Measurements from ENCODE around the gene ZNF628.

The ZNF628 gene

DNA sequence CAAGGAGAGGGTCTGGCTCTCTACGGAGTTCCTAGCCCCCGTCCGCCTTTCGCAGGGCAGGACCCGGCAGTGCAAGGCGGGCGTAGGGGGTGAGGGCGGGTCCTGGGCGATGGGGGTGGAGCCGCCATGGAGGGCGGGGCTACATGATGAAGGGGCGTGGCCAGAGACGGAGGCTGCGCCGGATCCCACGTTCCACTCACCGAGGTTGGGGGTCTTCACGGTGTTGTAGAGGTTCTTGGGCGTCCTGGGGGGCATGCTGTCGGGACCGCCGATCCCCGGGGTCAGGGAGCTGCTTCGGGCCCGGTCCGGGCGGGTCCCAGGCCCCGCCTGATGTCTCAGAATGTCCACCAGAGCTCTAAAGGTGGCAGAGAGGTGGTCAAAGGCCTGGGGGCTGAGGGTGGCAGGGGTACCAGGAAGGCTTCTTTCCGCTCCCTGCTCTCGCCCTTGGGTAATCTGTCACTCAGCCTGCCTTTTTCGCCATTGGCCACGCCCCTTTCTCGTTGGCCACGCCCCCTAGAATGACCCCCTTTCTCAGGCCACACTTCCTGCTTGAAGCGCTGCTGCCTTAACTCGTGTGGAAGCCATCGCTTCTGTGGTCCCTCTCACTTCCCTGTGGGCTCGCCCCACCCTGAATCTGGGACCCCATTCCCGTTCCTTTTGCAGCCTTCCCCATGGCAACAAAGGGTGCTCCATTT lies 35.9 kb upstream of the ZNF628 start (continued):
- TF ChIP-seq, protein P1, sequence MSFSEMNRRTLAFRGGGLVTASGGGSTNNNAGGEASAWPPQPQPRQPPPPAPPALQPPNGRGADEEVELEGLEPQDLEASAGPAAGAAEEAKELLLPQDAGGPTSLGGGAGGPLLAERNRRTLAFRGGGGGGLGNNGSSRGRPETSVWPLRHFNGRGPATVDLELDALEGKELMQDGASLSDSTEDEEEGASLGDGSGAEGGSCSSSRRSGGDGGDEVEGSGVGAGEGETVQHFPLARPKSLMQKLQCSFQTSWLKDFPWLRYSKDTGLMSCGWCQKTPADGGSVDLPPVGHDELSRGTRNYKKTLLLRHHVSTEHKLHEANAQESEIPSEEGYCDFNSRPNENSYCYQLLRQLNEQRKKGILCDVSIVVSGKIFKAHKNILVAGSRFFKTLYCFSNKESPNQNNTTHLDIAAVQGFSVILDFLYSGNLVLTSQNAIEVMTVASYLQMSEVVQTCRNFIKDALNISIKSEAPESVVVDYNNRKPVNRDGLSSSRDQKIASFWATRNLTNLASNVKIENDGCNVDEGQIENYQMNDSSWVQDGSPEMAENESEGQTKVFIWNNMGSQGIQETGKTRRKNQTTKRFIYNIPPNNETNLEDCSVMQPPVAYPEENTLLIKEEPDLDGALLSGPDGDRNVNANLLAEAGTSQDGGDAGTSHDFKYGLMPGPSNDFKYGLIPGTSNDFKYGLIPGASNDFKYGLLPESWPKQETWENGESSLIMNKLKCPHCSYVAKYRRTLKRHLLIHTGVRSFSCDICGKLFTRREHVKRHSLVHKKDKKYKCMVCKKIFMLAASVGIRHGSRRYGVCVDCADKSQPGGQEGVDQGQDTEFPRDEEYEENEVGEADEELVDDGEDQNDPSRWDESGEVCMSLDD (tag by site-specific recombination; IDR thresholded peaks at IDR 0.05), result no peak
- TF ChIP-seq ZFP37 (tag by site-specific recombination; IDR thresholded peaks at IDR 0.05) (no peak), ZXDB (tag by site-specific recombination; IDR thresholded peaks at IDR 0.05) (no peak), SP2 (tag by site-specific recombination; IDR thresholded peaks at IDR 0.05) (peak; percentile 51), SALL2 (tag by site-specific recombination; IDR thresholded peaks at IDR 0.05; ENCODE audit: borderline replicate concordance) (no peak), HOXC10 (CRISPR knock-in tag; IDR thresholded peaks at IDR 0.05) (no peak), ZBTB48 (tag by site-specific recombination; IDR thresholded peaks at IDR 0.05) (no peak), ZNF394 (tag by site-specific recombination; IDR thresholded peaks at IDR 0.05; ENCODE audit: borderline replicate concordance) (no peak), ZNF560 (tag by site-specific recombination; IDR thresholded peaks at IDR 0.05; ENCODE audit: borderline replicate concordance) (no peak), ZNF530 (tag by site-specific recombination; IDR thresholded peaks at IDR 0.05; ENCODE audit: low read depth) (no peak), GLIS2 (tag by site-specific recombination; IDR thresholded peaks at IDR 0.05) (0 out of 2 replicates have a peak, but pooled peaks have one; percentile 8), KLF16 (tag by site-specific recombination; IDR thresholded peaks at IDR 0.05) (no peak), ZNF112 (tag by site-specific recombination; IDR thresholded peaks at IDR 0.05) (no peak), KLF9 (tag by site-specific recombination; IDR thresholded peaks at IDR 0.05; ENCODE audit: low read depth) (peak; percentile 88), ZNF670 (tag by site-specific recombination; IDR thresholded peaks at IDR 0.05; ENCODE audit: low read depth) (no peak), ZSCAN30 (tag by site-specific recombination; IDR thresholded peaks at IDR 0.05) (no peak)
- TF ChIP-seq, protein P2, sequence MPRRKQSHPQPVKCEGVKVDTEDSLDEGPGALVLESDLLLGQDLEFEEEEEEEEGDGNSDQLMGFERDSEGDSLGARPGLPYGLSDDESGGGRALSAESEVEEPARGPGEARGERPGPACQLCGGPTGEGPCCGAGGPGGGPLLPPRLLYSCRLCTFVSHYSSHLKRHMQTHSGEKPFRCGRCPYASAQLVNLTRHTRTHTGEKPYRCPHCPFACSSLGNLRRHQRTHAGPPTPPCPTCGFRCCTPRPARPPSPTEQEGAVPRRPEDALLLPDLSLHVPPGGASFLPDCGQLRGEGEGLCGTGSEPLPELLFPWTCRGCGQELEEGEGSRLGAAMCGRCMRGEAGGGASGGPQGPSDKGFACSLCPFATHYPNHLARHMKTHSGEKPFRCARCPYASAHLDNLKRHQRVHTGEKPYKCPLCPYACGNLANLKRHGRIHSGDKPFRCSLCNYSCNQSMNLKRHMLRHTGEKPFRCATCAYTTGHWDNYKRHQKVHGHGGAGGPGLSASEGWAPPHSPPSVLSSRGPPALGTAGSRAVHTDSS (tag by site-specific recombination; IDR thresholded peaks at IDR 0.05), result no peak
- TF ChIP-seq, protein P3, sequence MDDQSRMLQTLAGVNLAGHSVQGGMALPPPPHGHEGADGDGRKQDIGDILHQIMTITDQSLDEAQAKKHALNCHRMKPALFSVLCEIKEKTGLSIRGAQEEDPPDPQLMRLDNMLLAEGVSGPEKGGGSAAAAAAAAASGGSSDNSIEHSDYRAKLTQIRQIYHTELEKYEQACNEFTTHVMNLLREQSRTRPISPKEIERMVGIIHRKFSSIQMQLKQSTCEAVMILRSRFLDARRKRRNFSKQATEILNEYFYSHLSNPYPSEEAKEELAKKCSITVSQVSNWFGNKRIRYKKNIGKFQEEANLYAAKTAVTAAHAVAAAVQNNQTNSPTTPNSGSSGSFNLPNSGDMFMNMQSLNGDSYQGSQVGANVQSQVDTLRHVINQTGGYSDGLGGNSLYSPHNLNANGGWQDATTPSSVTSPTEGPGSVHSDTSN (CRISPR knock-in tag; IDR thresholded peaks at IDR 0.05), result 0 out of 2 replicates have a peak, but pooled peaks have one; percentile 38
- TF ChIP-seq, protein P4, sequence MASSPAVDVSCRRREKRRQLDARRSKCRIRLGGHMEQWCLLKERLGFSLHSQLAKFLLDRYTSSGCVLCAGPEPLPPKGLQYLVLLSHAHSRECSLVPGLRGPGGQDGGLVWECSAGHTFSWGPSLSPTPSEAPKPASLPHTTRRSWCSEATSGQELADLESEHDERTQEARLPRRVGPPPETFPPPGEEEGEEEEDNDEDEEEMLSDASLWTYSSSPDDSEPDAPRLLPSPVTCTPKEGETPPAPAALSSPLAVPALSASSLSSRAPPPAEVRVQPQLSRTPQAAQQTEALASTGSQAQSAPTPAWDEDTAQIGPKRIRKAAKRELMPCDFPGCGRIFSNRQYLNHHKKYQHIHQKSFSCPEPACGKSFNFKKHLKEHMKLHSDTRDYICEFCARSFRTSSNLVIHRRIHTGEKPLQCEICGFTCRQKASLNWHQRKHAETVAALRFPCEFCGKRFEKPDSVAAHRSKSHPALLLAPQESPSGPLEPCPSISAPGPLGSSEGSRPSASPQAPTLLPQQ (tag by site-specific recombination; IDR thresholded peaks at IDR 0.05), result no peak
- TF ChIP-seq, protein P5, sequence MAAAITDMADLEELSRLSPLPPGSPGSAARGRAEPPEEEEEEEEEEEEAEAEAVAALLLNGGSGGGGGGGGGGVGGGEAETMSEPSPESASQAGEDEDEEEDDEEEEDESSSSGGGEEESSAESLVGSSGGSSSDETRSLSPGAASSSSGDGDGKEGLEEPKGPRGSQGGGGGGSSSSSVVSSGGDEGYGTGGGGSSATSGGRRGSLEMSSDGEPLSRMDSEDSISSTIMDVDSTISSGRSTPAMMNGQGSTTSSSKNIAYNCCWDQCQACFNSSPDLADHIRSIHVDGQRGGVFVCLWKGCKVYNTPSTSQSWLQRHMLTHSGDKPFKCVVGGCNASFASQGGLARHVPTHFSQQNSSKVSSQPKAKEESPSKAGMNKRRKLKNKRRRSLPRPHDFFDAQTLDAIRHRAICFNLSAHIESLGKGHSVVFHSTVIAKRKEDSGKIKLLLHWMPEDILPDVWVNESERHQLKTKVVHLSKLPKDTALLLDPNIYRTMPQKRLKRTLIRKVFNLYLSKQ (tag by site-specific recombination; IDR thresholded peaks at IDR 0.05; ENCODE audit: borderline replicate concordance), result no peak

All from HEK293 (cell line).